NCI-H2227 treated with DMSO at 0.1 percent for 48 hours (cell line): ENCODE results near the gene FGR.

ENCODE experiments used
- DNase-seq: peaks from one replicate; lab custom pipeline; 2025; lab: John Stamatoyannopoulos, UW

The FGR gene

DNA sequence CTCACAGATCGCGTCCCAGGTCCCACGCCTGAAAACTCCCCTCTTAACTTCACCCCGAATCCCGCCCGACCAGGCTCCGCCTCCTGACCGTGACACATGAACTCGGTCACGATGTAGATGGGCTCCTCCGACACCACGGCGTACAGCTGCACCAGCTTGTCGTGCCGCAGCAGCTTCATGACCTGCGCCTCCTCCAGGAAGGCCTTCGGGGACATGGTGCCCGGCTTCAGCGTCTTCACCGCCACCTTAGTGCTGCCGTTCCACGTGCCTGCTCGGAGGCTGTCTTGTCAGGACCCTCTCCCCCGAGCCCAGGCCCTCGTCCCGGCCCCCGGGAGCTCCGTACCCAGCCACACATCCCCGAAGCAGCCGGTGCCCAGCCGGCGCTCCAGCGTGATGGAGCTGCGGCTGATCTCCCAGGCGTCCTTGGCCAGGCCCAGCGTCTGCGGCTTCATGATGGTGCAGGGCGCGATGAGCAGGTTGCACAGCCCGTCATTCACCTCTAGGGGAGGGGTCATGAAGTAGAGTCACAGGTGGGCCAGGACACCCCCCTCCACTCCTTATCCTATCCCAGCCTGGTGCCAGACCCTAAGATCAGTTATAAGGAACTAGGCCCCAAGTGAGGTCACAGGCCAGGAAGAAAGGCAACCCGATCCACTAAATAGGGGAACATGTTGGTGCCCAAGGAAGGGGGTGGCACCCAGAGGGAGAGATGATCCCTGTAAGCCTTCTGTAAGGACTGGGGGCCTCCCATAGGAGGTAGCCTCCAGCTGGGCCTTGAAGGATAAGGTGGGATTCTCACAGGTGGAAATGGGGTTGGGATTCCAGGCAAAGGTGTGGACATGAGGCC is 19.4 kb downstream of the FGR start:
- DNase-seq, result no peak

DNA sequence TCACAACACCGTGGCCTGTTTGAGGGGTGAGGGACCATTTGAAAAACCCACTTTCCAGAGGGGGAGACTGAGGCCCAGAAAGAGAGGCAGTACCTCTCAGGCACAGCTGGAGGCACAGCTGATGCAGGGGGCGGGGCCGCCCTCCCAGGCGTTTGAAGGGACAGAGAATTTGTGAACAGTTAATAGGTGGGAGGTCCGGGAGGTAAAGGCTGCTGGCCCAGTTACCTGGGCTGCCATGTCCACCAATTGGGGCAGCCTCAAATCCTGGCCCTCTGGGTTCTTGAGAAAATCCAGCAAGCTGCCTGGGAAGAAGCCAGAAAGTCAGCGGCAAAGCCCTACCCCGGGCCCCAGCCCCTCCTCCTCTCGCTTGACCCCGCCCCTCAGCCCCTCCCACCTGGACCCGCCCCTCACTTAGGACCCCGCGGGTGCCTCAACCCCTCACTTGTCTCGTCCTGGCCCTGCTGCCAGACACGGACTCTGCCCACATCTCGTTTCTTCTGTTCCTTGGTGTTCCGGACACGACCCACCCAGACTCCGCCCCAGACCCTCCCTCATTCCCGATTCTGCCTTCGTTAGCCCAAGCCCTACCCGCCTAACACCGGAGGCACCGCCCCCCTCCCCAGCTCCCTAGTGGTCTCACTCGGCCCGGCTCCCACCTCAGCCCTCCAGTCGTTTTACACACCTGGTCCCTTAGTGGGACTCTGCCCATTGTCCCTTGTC is 20.2 kb downstream of the FGR start:
- no peak for DNase-seq

DNA sequence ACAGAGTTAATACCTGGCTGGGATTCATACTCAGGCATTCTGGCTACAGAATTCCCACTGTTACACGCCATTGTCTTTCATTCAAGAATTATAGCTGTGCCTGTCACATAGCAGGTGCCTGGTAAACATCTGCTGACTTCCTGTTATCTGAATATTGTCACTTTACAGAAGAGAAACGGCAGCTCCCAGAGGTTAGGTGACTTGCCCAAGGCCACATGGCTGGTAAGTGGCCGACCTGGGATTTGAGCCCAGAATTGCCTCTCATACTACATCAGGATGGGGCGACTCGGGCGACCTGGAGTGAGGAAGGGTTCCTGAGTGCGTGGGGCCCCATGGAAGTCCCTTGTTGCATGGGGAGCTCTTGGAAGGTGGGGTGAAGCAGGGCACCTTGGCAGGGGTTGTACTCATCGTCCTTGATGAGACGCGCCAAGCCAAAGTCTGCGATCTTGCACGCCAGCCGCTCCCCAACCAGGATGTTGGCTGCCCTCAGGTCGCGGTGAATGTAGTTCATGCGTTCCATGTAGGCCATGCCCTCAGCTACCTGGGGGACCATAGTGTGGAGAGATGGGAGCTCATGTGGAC is 20.9 kb downstream of the FGR start:
- no peak for DNase-seq

DNA sequence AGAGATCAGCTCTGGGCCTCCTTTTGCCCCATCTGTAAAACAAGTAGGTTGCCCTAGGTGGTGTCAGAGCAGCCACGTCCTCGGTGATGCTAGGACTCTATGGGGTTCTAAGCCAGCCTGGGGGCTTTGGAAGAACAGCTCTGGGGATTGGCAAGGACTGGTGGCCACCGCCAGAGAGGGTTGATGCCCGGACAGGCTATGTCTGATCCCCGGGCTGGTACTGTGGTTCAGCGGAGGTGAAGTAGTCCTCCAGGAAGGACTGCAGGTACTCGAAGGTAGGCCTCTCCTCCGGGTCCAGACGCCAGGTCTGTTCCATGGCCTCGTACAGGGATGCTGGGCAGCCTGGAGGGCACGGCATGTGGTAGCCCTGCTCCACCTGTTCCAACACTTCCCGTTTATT is 22.3 kb downstream of the FGR start:
- no peak for DNase-seq

DNA sequence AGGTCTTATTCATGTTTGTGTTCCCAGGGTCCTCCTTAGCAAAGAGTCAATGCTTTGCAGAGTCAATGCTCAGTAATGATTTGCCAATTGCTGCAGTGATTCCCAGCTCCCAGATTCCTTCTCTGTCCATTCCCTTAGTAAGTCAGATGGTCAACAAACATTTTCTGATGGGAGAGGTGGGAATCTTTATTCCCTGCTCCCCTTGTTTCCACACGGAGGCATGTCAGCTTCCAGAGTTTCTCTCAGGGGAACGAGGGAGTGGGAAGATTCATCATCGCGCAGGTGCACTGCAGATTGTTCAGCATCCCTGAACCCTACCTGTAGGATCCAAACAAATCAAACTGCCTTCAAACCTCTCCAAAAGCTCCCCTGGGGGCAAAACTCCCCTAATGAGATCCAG is 23.5 kb downstream of the FGR start:
- DNase-seq, result no peak

DNA sequence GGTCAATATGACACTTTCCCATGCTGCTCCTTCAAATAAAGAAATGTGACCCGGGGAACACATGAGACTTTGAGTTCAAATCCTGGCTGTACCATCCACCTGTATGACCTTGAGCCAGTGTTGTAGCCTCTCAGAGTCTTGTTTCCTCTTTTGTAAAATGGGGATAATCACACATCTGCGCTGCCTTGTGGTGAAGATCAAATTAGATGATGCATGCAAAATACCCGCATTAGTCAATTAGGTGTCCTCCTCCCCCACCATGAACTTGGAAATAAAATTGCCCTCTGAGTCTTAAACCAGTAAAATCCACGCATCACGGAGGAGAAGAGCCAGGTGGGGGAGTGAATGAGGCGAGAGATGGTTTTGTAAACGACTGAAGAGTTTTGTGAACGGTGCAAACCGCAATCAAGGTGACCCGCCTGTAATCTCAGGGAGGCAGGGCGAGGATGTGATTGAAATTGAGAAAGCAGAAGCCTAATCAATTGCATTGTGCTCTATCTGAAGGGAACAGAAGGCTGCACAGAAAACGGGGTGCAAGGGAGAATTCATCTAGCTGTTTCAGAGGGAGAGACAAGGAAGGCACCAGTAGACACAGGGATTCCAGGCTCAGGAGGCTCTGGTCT is 25.3 kb downstream of the FGR start:
- no peak for DNase-seq

DNA sequence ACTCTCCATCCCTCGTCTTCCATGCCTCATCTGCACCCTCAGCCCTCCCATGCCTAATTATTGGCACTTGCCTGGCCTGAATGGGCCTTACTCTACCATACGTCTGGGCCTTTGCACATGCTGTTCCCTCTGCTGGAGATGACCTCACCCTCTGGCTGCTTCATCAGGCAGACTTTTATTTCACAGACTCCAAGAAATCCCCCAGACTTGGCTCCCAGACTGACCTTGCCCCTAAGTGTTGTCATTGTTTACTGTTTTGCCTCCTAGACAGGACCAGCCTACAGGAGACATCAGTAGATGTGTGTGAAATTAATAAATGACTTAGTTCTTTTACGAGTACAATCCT is 25.8 kb downstream of the FGR start:
- no peak for DNase-seq

DNA sequence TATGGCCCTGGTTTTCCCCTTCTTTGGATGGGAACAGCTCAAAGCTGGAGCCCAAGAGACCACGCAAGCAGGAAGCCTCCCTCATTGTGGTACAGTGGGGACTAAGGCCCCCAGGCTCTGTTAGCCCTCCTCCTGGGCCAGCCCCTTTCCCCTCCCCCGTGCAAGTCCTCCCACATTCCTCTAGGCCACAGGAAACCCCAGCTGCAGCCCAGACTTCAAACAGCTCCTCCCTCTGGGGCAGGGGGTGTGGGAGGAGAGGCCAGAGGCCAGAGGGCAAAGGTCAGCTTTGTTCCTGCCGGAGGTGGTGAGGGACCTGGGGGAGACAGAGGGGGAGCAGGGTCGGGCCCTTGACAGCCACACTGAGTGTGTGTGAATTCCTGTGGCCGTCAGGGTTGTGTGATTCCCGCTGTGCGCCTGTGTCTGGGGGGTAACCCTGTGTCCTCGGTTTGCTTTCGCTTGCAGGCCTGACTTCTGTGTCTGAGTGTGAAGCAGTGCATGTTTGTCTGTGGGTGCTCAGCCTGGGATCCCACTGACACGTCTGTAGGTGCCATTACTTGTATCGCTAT is 27.7 kb downstream of the FGR start:
- no peak for DNase-seq

DNA sequence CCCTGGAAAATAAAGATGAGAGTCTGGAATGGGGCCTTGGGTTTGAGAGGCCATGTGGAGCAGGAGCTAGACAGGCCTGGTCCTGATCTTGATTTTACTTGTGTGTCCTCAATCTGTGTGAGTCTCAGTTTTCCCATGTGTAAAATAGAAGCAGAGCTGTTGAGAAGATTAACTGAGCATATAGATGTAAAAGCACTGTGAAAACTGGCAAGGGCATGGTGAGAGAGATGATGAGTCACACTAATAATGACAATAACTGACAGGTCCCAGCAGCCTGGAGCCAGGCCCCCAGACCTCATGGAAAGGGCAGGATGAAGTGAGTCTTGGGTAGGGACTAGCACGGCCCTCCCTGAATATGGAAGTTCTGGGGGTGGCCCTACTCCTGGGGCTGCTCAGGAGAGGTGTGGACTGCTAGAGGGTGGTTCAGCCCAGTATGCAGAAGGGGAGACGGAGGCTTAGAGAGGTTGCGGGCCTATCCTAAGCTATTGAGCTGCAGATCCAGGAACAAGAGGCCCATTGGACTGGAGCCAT is 28.2 kb downstream of the FGR start:
- no peak for DNase-seq

DNA sequence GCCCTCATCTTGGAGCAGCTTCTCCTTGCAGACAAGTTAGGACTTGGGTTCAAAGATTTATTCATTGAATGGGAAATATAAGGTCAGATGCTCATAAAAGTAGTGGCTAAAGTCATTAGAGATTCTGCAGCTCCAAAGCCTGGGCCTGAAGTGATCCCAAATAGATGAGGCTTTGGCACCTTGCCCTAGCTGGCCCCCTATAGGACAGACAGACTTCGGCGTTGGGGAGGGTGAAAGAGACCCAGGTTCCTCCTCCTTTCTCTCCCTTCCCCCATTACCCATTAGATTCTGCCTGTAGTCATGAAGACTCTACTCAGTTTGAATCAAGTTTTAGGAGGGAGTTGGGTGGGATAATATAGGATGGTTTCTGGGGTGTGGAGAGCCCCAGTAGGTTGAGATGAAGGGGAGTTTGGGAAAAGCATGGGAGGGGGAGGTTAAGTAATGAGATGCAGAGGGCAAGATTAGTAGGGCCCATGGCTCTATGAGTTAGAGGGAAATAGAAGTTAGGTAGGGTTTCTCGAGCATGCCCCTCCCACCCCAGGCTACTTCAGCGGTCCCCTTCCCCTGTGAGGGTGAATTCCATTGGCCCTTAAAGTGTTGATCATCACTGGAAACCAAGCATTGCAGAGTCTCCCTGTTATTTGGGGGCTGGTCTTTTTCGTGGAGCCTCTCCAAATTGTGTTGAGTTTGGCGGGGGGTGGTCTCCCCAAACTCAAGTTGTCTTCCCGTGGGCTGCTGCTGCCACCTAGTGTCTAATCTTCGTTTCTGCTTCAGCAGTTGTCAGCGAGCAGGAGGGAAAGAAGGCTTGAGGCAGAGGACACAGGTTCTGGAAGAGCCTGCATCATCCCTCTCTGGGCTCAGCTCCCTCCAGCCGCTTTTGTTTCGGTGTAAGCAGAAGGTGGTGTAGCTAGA is 28.9 kb downstream of the FGR start:
- peak; percentile 61 for DNase-seq

DNA sequence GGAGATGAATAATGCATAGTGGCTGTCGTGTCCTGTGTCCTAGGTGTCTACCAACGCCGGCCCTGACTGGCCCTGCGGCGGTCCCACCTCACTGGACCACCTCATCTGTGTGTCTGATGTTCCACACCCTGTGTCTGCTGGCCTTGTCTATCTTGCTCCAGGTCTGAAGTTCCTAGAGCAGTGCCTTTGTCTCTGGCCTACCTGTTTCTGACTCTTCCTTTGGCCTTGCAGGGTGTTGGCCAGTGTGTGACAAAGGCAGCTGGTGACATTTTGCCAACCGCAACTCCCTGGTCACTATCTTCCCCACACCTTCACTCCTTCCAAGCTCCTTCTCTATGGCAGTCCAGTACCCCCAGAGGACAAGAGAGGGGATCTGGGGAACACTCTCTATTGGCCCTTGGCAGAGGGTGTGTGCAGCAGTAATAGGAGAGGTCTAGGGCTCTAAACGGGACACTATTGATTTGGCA is 29.7 kb downstream of the FGR start:
- no peak for DNase-seq

DNA sequence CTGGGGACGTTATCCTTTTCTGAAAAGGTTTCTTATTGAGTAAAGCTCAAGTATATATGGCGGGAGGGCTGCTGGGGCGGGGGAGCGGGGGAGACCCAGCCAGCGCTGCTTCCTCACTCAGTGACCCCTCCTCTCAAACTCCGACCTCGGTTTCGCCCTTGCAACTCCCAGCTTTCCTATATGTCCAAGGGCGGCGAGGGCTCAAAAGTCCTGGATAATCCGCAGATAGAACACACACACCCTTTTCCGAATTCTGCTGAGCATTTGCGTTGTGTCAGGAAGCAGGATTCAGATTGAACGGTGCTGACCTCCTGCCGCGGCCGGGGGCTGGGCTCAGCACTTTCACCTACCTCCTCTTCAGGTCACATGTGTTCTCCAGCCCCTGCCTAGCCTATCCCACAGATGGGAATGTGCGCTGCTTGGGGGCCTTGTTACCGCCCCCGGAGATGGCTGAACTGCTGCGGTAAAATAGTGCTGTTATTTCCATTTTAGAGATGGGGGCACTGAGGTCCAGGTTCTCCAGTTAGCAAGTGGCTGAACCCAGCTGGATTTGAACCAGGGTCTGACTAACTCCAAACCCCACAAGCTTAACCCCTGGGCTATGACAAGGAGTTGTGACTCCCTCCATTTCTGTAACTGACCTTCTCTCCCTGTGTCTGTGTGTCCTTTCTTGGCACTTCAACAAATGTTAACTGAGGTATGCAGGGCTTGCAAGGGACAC is 30.2 kb downstream of the FGR start:
- no peak for DNase-seq

DNA sequence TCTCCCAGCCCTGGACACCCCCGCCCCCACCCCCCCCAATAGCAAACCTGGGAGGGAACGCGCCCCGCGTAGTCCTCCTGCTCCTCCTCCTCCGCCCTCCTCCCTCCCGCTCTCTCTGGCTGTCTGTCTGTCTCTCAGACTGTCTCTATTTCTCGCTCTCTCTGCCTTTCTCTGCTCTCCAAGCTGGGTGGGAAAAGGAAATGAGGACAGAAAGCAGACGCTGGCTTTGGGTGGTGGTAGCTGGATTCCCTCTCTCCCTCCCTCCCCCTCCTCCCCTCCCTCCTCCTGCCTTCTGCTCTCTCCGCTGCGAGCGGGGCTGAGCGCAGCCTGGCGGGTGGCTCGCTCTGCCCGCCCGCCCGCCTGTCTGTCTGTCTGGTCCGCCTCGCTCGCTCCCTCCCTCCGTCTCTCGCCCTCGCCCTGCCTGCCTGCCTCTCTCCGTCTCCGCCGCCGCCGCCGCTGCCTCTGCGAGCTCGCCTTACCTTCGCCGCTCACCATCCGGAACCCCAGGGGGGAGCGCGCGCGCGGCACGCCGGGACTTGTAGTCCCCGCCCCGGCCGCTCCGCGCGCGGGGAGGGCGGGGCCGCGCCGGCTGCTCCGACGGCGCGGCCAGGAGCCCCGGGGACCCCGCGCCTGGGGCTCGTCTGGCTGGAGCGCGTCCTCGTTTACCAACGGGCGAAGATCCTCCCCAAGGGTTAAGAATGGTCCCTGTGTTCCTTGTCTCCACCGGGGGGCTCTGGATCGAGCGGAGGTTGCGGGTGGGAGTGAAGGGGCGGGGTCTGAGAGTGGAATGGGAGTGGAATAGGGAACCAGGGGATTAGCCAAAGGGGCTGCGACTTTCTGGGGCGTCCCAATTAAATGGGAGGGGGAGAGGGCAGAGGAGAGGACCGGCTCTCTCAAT is 31.1 kb downstream of the FGR start, which contains the start of gene AHDC1:
Gene AHDC1, minus strand, starts transcription at position 464 of the 898 bp plus-strand sequence. CDS start 52,029 bp downstream, outside the sequence.
- peak; percentile 82 for DNase-seq

DNA sequence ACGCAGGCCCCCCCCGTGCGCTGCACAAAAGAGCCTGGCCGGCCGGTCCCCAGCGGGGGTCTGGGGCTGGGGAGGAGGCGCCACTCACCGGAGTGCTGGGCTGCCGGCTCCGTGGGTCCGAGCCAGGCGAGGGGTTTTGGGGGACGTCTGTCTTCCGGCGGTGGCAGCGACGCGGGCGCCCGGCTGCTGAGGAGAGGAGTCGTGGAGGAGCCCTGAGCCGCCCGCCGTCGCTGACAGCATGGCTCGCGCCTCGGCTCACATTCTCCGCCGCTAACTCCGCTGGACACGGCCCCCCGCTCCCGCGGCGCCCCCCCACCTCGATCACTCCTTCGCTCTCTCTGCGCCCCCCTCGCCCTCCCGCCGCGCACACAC is 31.7 kb downstream of the FGR start:
- no peak for DNase-seq

DNA sequence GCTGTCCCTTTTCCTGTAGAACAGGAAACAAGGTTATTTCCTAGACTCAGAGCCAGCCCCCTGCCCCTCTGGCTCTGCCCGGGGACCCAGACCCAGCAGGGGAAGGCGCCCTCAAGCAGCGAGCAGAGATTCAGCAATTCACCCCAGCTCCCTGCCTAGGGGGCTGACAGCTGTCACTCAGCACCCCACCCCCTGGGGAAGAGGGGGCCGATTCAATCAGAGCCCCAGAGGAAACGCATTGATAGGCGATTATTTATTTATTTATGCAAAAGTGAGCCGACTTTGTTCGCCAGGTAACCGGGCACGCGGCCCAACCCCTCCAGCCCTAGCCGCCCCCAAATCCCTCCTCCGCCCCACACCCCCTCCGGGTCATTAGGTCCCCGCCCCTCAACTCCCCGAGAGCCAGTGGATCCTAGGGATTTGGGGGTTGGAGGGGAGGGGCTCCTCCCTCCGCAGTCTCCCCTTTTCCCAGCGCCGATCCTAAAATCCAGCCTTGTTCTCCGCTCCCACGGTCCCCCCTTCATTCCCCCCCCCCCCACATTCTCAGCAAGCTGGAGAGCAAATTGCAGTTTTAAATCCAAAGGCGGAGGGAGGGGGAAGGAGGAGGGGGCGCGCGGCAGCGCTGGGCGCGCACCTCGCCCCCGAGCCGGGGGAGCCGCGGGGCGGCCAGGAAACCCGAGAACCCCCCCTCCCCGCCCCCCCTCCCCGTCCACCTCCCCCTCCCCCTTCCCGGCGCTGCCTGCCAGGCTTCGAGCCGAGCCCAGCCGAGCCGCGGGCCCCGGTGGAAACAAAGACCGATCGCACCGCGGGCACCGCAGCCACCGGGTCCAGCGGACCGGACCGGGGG is 32.3 kb downstream of the FGR start:
- no peak for DNase-seq

DNA sequence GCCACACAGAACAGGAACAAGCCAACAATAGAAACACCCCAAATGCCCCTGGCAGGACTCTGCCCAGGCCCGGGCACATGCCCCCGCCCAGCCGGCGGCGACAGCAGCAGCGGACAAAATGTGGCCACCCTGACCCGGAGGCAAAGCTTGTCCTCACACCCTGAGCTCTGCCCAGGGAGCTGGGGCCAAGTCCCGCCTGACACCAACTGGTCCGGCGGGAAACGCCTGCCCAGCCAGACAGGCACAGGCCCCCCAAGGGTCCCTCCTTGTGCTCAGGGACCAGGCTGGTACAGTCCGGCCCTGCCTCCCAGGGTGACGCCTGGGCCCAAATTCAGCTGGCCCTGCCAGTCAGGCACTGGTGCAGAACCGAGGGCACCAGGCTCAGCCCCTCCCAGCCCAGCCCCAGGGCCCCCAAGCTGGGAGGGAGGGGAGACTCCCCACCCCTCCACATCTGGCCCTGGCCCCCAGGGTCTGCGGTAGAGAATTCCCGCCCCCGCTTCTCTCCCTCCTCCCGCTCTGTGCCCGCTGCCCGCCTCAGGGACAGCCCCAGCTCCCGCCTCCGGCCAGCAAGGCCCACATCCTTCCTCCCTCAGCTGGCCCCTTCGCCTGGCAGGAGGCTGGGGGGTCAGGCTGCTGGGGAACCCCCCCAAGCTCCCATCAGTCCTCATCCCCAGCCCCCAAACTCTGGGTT is 33.1 kb downstream of the FGR start:
- no peak for DNase-seq

DNA sequence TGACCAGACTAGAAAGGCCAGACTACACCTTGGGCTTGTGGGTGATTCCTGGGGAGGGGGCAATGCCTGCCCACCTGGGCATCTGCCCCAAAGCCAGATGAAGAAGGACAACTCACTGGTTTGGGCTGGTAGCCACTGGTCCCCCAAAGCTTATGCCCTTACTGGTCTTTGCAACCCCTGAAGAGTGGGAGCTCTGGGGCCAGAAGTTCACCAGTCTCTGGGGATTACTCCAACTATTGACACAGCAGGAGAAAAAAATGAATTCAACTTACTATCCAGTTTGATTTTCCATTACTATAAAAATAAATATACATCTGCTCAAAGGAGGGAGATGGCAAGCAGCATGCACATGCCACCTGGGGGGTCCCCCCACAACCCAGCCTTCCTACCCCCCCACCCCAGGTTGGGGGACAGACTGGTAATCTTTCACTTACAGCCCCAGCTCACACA is 33.6 kb downstream of the FGR start:
- no peak for DNase-seq
